Cardiac fibroblast (primary cell): Measurements from ENCODE around the gene ALDH1L1.

Source experiments
- DNase-seq, 2 donors: peaks; one replicate each; pipeline versions ENCODE4 v3.0.0 to v3.0.0-alpha.2; 2010; ENCODE audit warnings: low read depth in 2 of 2
- H3K4me3 ChIP-seq, 2 donors: replicated peaks in 1 of 2; 1 replicate in 1 of 2; 2 replicates in 1 of 2; pipeline ENCODE4 v1.5.1; 2011; ENCODE audit warnings: low read depth in 2 of 2, low read length in 2 of 2, mild to moderate bottlenecking in 2 of 2, moderate library complexity in 1 of 2
- CTCF ChIP-seq: IDR thresholded peaks from one replicate; pipeline ENCODE4 v1.5.1; 2011; ENCODE audit warnings: low read depth, mild to moderate bottlenecking, low read length, inconsistent platforms

The ALDH1L1 gene

GRCh38 chr3:126186271-126186670, 5.9 kb upstream of the ALDH1L1 start:
- no peak overlapping the region for H3K4me3 ChIP-seq
- no peak for DNase-seq
- TF ChIP-seq CTCF = no peak

- no peak overlapping the region for H3K4me3 ChIP-seq
- TF ChIP-seq CTCF = no peak
These were observed 4.1 kb upstream of the ALDH1L1 start for GRCh38 chr3:126184465-126185000.

DNA sequence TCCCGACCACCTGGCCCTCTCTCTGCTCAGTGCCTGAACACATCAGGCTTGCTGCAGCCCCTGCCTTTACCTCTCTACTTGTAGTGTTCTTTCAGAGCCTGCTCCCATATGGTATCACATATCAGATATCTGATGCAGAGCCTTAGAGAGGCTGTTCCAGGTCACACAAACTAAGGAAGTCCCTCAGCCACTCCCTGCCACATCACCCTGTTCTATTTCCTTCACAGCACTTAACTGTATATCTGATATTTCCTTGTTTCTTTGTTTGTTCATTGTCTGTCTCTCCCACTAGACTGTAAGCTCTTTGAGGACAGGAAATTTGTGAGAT, 976 bp upstream of the ALDH1L1 start:
- TF ChIP-seq CTCF = no peak
- no peak for DNase-seq
- peak overlapping the region; percentile 42 to 70 for H3K4me3 ChIP-seq

More at GRCh38 chr3:126184465-126185000, 4.1 kb upstream of the ALDH1L1 start:
- DNase-seq = no peak

GRCh38 chr3:126179825-126180476, 435 bp downstream of the ALDH1L1 start:
- peak overlapping the region; percentile 42 to 70 for H3K4me3 ChIP-seq
- TF ChIP-seq CTCF = no peak
- DNase-seq = peak in 1 of 2 donors; percentile 63

GRCh38 chr3:126170073-126170777, 10.2 kb downstream of the ALDH1L1 start:
- H3K4me3 ChIP-seq = no peak overlapping the region
- TF ChIP-seq CTCF = no peak
- DNase-seq = peak in 1 of 2 donors; percentile 15

DNA sequence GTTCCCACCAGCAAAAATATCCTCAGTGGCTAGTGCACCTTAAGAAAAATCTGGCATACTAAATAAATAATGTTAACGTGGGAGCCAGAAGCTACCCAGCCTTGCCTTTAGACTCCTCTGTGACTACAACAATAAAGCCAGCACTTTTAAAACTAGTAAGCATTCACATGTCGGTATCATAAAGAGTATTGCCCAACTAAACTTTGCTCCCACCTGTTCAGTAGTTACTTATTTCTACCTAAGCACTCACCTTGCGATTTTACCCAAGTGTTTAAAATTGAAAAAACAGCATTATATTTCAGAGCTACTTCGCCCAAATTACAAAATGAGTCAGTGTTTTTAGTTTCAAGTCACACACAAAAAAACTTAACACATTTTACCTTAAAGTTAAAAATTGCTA, 12.8 kb downstream of the ALDH1L1 start:
- no peak for DNase-seq
- no peak overlapping the region for H3K4me3 ChIP-seq
- no peak for TF ChIP-seq CTCF
